Measurements from ENCODE around the gene KCTD15. TPM values are rescaled to one million over a fixed set of nuclear protein-coding genes. Genes with fewer than 3 reads are reported as not detected.

The KCTD15 gene
- total RNA-seq, 1 experiment from 2014 or later: 59.9 TPM

DNA sequence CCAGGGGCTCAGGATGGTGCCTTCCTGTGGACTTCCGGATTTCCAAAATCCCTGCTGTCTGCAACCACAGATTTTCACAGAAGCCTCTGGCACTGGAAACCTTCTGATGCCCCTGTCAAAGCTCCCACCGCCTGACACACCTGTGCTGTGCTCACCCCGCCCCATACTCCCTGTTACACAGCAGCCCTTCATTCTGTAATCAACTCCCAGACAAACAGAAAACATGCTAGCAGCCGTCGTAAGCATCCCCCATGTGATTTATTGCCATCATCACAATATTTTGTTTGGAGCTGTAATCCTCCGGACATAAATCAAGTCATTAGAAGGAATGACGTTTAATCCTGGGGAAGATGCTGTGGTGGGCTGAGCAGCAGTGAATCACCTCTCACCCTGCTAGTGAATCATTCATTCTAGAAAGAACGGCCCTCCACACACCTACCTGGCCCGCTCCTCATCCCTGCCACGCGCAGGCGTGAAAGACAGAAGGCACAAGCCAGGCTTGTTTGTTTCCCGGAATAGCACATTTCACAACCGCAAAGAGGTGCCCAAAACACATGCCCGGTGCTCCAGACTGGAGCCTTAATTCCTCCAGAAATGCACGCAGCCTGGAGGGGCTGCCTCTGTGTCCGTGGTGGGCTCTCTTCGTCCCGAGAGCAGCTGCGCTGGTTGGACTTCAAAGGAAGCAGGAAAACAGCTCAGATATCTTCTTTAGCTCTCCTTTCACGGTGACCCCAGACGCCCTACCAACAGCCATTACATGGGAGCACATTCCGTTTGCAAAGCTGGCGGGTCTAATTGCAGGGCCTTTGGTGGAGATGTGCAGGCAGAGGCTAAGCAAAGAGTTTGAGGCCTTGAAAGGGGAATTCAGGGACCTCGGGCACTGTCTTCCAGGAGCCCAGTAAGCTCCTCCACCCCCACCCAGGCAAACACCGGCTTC is 41.3 kb upstream of the KCTD15 start:
- Mint-ChIP-seq H3K27me3 (ENCODE audit: low read depth) (0 out of 2 replicates have a peak, but pooled peaks cover 2% of the 10 kb centered on the region), H3K4me1 (peaks cover 0 to 3% of the 10 kb centered on the region in 2 experiments; a peak in 1 of 4 replicates), H3K4me3 (no peak overlapping the region), H3K36me3 (ENCODE audit: insufficient read depth in 1 of 3, low read depth in 3 of 3) (no peaks in the 10 kb centered on the region; a peak in 1 of 7 replicates), H3K9me3 (no peaks in the 10 kb centered on the region; a peak in 1 of 5 replicates), H3K27ac (no peak overlapping the region)
- no peaks in the 10 kb centered on the region for H3K4me1 ChIP-seq (ENCODE audit: insufficient read depth, low read length)
- H3T11ph ChIP-seq (ENCODE audit: low read length): no peak overlapping the region
- H3K27ac ChIP-seq (ENCODE audit: insufficient read length, low read depth, low read length): no peak overlapping the region
- no peak overlapping the region for H3K4me2 ChIP-seq (ENCODE audit: insufficient read depth, insufficient read length, low read length)
- TF ChIP-seq, protein P1, sequence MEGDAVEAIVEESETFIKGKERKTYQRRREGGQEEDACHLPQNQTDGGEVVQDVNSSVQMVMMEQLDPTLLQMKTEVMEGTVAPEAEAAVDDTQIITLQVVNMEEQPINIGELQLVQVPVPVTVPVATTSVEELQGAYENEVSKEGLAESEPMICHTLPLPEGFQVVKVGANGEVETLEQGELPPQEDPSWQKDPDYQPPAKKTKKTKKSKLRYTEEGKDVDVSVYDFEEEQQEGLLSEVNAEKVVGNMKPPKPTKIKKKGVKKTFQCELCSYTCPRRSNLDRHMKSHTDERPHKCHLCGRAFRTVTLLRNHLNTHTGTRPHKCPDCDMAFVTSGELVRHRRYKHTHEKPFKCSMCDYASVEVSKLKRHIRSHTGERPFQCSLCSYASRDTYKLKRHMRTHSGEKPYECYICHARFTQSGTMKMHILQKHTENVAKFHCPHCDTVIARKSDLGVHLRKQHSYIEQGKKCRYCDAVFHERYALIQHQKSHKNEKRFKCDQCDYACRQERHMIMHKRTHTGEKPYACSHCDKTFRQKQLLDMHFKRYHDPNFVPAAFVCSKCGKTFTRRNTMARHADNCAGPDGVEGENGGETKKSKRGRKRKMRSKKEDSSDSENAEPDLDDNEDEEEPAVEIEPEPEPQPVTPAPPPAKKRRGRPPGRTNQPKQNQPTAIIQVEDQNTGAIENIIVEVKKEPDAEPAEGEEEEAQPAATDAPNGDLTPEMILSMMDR (conservative IDR thresholded peaks at IDR 0.05): no peak
- no peak overlapping the region for H2BK12ac ChIP-seq (ENCODE audit: insufficient read length, low read depth, low read length)
- no peak overlapping the region for H2BK15ac ChIP-seq (ENCODE audit: low read depth, low read length)
- H4K5ac ChIP-seq (ENCODE audit: insufficient read length, low read depth, low read length): no peak overlapping the region
- H2BK20ac ChIP-seq (ENCODE audit: low read depth, low read length, poor library complexity, severe bottlenecking): no peak overlapping the region
- no peaks in the 10 kb centered on the region for H3K23me2 ChIP-seq (ENCODE audit: insufficient read length, low read depth, low read length, poor library complexity, severe bottlenecking)
- H3K18ac ChIP-seq (ENCODE audit: insufficient read length, low read depth, low read length): no peak overlapping the region
- no peak overlapping the region for H2AFZ ChIP-seq (ENCODE audit: low read length)
- H2AK5ac ChIP-seq (ENCODE audit: insufficient read length, low read length): no peak overlapping the region
- H3K9ac ChIP-seq (ENCODE audit: extremely low read depth, insufficient read length, low read length): no peak overlapping the region
- no peaks in the 10 kb centered on the region for H3K79me2 ChIP-seq (ENCODE audit: insufficient read depth, low read length)
- H4K91ac ChIP-seq (ENCODE audit: insufficient read length, low read depth, low read length): no peak overlapping the region
- no peak for DNase-seq
- no peaks in the 10 kb centered on the region for H3K27me3 ChIP-seq (ENCODE audit: insufficient read depth, low read length)
- H4K20me1 ChIP-seq (ENCODE audit: control insufficient read depth, insufficient read depth, insufficient read length): no peaks in the 10 kb centered on the region
- H2BK120ac ChIP-seq (ENCODE audit: low read depth, low read length, poor library complexity, severe bottlenecking): no peak overlapping the region
- H3K9me3 ChIP-seq (ENCODE audit: control insufficient read depth, low read depth, low read length): no peaks in the 10 kb centered on the region
- H4K8ac ChIP-seq (replicated peaks; ENCODE audit: insufficient read length, low read depth, low read length): no peak overlapping the region
- H3K14ac ChIP-seq (ENCODE audit: insufficient read depth, low read length): no peak overlapping the region
- no peak overlapping the region for H3K56ac ChIP-seq (ENCODE audit: insufficient read length, low read depth, low read length)
- no CpG with 5 or more reads among the region's 26 CpGs for WGBS (ENCODE audit: extremely low coverage, insufficient read length, low lambda C conversion rate)
- no peaks in the 10 kb centered on the region for H3K79me1 ChIP-seq (ENCODE audit: insufficient read depth, low read depth, low read length, poor library complexity, severe bottlenecking)
- no peak overlapping the region for H3K4ac ChIP-seq (ENCODE audit: low read depth, low read length)
- H3K23ac ChIP-seq (ENCODE audit: insufficient read length, low read depth, low read length): no peak overlapping the region
- H2BK5ac ChIP-seq (ENCODE audit: insufficient read length, low read length): no peak overlapping the region

Measured in H9 (cell line).